H9 (cell line): ENCODE measurements around the gene KCNAB2. TPM values are rescaled to one million over a fixed set of nuclear protein-coding genes. Genes with fewer than 3 reads are reported as not detected.

Experiments
- DNase-seq: peaks from one replicate; pipeline ENCODE4 v3.0.0-alpha.2; 2017
- H2AFZ ChIP-seq: one replicate; pipeline ENCODE4 v1.6.1; 2013; ENCODE audit warnings: mild to moderate bottlenecking, low read length, control low read depth, moderate library complexity
- H2AK5ac ChIP-seq: 2 replicates; pipeline ENCODE4 v1.6.1; 2013; ENCODE audit warnings: low read length, control low read depth, mixed read lengths; ENCODE audit not compliant: insufficient read length
- H2BK120ac ChIP-seq: one replicate; pipeline ENCODE4 v1.6.1; 2013; ENCODE audit warnings: low read depth, mild to moderate bottlenecking, low read length, control low read depth, inconsistent platforms; ENCODE audit not compliant: poor library complexity, severe bottlenecking
- H2BK12ac ChIP-seq: 2 replicates; pipeline ENCODE4 v1.6.1; 2013; ENCODE audit warnings: low read length, control low read depth, mixed read lengths, low read depth; ENCODE audit not compliant: insufficient read length
- H2BK15ac ChIP-seq: 2 replicates; pipeline ENCODE4 v1.6.1; 2013; ENCODE audit warnings: low read depth, low read length, control low read depth
- H2BK20ac ChIP-seq: one replicate; pipeline ENCODE4 v1.6.1; 2013; ENCODE audit warnings: low read depth, mild to moderate bottlenecking, low read length, control low read depth, inconsistent platforms; ENCODE audit not compliant: poor library complexity, severe bottlenecking
- H2BK5ac ChIP-seq: 2 replicates; pipeline ENCODE4 v1.6.1; 2013; ENCODE audit warnings: low read length, control low read depth, mixed read lengths; ENCODE audit not compliant: insufficient read length
- H3K14ac ChIP-seq: 2 replicates; pipeline ENCODE4 v1.6.1; 2013; ENCODE audit warnings: low read length, control low read depth; ENCODE audit not compliant: insufficient read depth
- H3K18ac ChIP-seq: 2 replicates; pipeline ENCODE4 v1.6.1; 2013; ENCODE audit warnings: low read depth, mild to moderate bottlenecking, mixed read lengths, low read length, control low read depth; ENCODE audit not compliant: insufficient read length
- H3K23ac ChIP-seq: 2 replicates; pipeline ENCODE4 v1.6.1; 2013; ENCODE audit warnings: low read length, control low read depth, mixed read lengths, low read depth; ENCODE audit not compliant: insufficient read length
- H3K23me2 ChIP-seq: 2 replicates; pipeline ENCODE4 v1.6.1; 2013; ENCODE audit warnings: low read depth, mild to moderate bottlenecking, mixed read lengths, low read length, control low read depth; ENCODE audit not compliant: insufficient read length, poor library complexity, severe bottlenecking
- H3K27ac ChIP-seq: 2 replicates; pipeline ENCODE4 v1.5.1; 2013; ENCODE audit warnings: low read length, control low read depth, mixed read lengths, low read depth; ENCODE audit not compliant: insufficient read length
- H3K27me3 ChIP-seq: 2 replicates; pipeline ENCODE4 v1.6.1; 2013; ENCODE audit warnings: low read length, control low read depth, inconsistent platforms; ENCODE audit not compliant: insufficient read depth
- H3K4ac ChIP-seq: 2 replicates; pipeline ENCODE4 v1.6.1; 2013; ENCODE audit warnings: low read depth, mild to moderate bottlenecking, control low read depth, inconsistent platforms, low read length, moderate library complexity
- H3K4me1 ChIP-seq: 2 replicates; pipeline ENCODE4 v1.6.1; 2013; ENCODE audit warnings: low read length, control low read depth, inconsistent platforms; ENCODE audit not compliant: insufficient read depth
- H3K4me2 ChIP-seq: 2 replicates; pipeline ENCODE4 v1.6.1; 2013; ENCODE audit warnings: low read length, control low read depth, mixed read lengths; ENCODE audit not compliant: insufficient read length, insufficient read depth
- H3K56ac ChIP-seq: 2 replicates; pipeline ENCODE4 v1.6.1; 2013; ENCODE audit warnings: low read depth, mild to moderate bottlenecking, mixed read lengths, low read length, control low read depth; ENCODE audit not compliant: insufficient read length
- H3K79me1 ChIP-seq: 2 replicates; pipeline ENCODE4 v1.6.1; 2013; ENCODE audit warnings: low read depth, mild to moderate bottlenecking, moderate library complexity, low read length, control low read depth, inconsistent platforms; ENCODE audit not compliant: insufficient read depth, poor library complexity, severe bottlenecking
- H3K79me2 ChIP-seq: 2 replicates; pipeline ENCODE4 v1.6.1; 2013; ENCODE audit warnings: low read length, control low read depth, inconsistent platforms; ENCODE audit not compliant: insufficient read depth
- H3K9ac ChIP-seq: 2 replicates; pipeline ENCODE4 v1.6.1; 2013; ENCODE audit warnings: low read length, control low read depth, mixed read lengths; ENCODE audit not compliant: insufficient read length; ENCODE audit errors: extremely low read depth
- H3K9me3 ChIP-seq: one replicate; pipeline ENCODE4 v1.6.1; 2013; ENCODE audit warnings: low read depth, low read length, inconsistent platforms; ENCODE audit not compliant: control insufficient read depth
- H3T11ph ChIP-seq: one replicate; pipeline ENCODE4 v1.6.1; 2013; ENCODE audit warnings: mild to moderate bottlenecking, low read length, control low read depth, inconsistent platforms
- H4K20me1 ChIP-seq: one replicate; pipeline ENCODE4 v1.6.1; 2013; ENCODE audit not compliant: control insufficient read depth, insufficient read length, insufficient read depth
- H4K5ac ChIP-seq: 2 replicates; pipeline ENCODE4 v1.6.1; 2013; ENCODE audit warnings: low read depth, mild to moderate bottlenecking, mixed read lengths, low read length, control low read depth; ENCODE audit not compliant: insufficient read length
- H4K8ac ChIP-seq: replicated peaks from 2 replicates; pipeline ENCODE4 v1.6.1; 2013; ENCODE audit warnings: low read length, control low read depth, mixed read lengths, low read depth; ENCODE audit not compliant: insufficient read length
- H4K91ac ChIP-seq: 2 replicates; pipeline ENCODE4 v1.6.1; 2013; ENCODE audit warnings: low read depth, mild to moderate bottlenecking, moderate library complexity, mixed read lengths, low read length, control low read depth; ENCODE audit not compliant: insufficient read length
- H3K27ac Mint-ChIP-seq, 3 experiments: 2 replicates in 2 of 3; 3 replicates in 1 of 3; pipeline ENCODE4 v1.8.0; 2020 to 2021; ENCODE audit warnings: mixed read lengths in 3 of 3, mild to moderate bottlenecking in 1 of 3, moderate library complexity in 1 of 3
- H3K27me3 Mint-ChIP-seq: 2 replicates; pipeline ENCODE4 v1.8.0; 2021; ENCODE audit warnings: low read depth, mild to moderate bottlenecking, moderate library complexity, mixed read lengths
- H3K36me3 Mint-ChIP-seq, 3 experiments: 2 replicates in 2 of 3; 3 replicates in 1 of 3; pipeline ENCODE4 v1.8.0; 2020 to 2021; ENCODE audit warnings: low read depth in 3 of 3, mixed read lengths in 3 of 3; ENCODE audit not compliant: insufficient read depth in 1 of 3
- H3K4me1 Mint-ChIP-seq, 2 experiments: 2 replicates each; pipeline ENCODE4 v1.8.0; 2020; ENCODE audit warnings: mixed read lengths in 2 of 2
- H3K4me3 Mint-ChIP-seq, 2 experiments: 2 replicates in 1 of 2; 3 replicates in 1 of 2; pipeline ENCODE4 v1.8.0; 2020 to 2021; ENCODE audit warnings: mild to moderate bottlenecking in 2 of 2, mixed read lengths in 2 of 2, moderate library complexity in 1 of 2
- H3K9me3 Mint-ChIP-seq, 2 experiments: 2 replicates in 1 of 2; 3 replicates in 1 of 2; pipeline ENCODE4 v1.8.0; 2020; ENCODE audit warnings: mild to moderate bottlenecking in 2 of 2, mixed read lengths in 2 of 2, moderate library complexity in 1 of 2
- WGBS: extraction: QIAGEN DNeasy Blood & Tissue Kit; methylation state at CpG from one replicate; pipeline ENCODE4 v1.1.7; 2013; ENCODE audit warnings: missing lambda C conversion rate, low lambda C conversion rate, mixed read lengths; ENCODE audit not compliant: insufficient read length; ENCODE audit errors: extremely low coverage; 5-methylcytosine and 5-hydroxymethylcytosine counted together
- total RNA-seq: library from RNA; stranded (reverse); gene quantifications from 2 replicates; pipeline ENCODE4 v1.2.1, GENCODE V29; 2021
- TF ChIP-seq, protein P1 (sequence below): fragments of 200-600 bp; sonication (generic); conservative IDR thresholded peaks from 3 replicates; pipeline ENCODE4 v1.8.0; 2021; ENCODE audit warnings: antibody characterized with exemption, mild to moderate bottlenecking

The KCNAB2 gene
- total RNA-seq, 1 experiment from 2014 or later, result 8.3 TPM

DNA sequence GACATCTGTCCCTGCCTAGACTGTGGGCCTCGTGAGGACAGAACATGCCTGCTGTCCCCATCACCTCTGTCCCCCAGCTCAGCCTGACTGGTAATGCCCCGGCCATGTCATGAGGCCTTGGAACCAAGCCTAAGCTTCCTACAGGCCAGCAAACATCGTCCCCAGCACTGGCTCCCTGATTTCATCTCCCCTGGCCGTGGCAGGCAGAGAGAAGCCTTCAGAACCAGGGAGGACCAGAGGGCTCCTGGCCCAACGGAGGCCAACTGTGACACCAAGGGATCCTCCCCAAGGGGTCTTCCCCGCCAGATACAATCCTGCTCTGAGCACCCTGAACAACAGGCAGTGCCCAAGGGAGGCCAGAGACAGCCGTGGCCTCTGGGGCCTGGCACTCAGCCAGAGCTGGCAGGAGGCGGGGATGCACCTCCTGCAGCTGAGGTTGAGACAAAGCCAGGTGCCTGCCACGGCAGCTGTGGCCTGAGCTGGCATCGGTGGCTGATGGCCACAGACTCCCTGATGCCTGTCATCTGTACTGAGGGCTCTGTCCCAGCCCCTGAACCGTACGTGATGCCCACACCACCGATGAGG lies 43.6 kb upstream of the KCNAB2 start:
- H2AFZ ChIP-seq, result no peak overlapping the region
- H3K9me3 ChIP-seq, result no peaks in the 10 kb centered on the region
- no peaks in the 10 kb centered on the region for H3K79me2 ChIP-seq
- peaks cover 35% of the 10 kb centered on the region for H3K27me3 Mint-ChIP-seq
- no CpG with 5 or more reads among the region's 13 CpGs for WGBS
- H3K4me1 Mint-ChIP-seq, result peaks cover 26 to 44% of the 10 kb centered on the region in 2 experiments
- TF ChIP-seq, protein P1, sequence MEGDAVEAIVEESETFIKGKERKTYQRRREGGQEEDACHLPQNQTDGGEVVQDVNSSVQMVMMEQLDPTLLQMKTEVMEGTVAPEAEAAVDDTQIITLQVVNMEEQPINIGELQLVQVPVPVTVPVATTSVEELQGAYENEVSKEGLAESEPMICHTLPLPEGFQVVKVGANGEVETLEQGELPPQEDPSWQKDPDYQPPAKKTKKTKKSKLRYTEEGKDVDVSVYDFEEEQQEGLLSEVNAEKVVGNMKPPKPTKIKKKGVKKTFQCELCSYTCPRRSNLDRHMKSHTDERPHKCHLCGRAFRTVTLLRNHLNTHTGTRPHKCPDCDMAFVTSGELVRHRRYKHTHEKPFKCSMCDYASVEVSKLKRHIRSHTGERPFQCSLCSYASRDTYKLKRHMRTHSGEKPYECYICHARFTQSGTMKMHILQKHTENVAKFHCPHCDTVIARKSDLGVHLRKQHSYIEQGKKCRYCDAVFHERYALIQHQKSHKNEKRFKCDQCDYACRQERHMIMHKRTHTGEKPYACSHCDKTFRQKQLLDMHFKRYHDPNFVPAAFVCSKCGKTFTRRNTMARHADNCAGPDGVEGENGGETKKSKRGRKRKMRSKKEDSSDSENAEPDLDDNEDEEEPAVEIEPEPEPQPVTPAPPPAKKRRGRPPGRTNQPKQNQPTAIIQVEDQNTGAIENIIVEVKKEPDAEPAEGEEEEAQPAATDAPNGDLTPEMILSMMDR, result no peak
- no peak overlapping the region for H3T11ph ChIP-seq
- H3K79me1 ChIP-seq, result no peaks in the 10 kb centered on the region
- H2BK20ac ChIP-seq, result no peak overlapping the region
- no peak overlapping the region for H3K27ac Mint-ChIP-seq
- no peak overlapping the region for H4K91ac ChIP-seq
- no peaks in the 10 kb centered on the region for H3K27me3 ChIP-seq
- no peak overlapping the region for H3K56ac ChIP-seq
- no peak overlapping the region for H2BK120ac ChIP-seq
- no peak for DNase-seq
- no peak overlapping the region for H2BK15ac ChIP-seq
- H3K4me3 Mint-ChIP-seq, result no peak overlapping the region
- H4K5ac ChIP-seq, result no peak overlapping the region
- H3K9ac ChIP-seq, result no peak overlapping the region
- no peak overlapping the region for H2BK12ac ChIP-seq
- H3K18ac ChIP-seq, result no peak overlapping the region
- no peak overlapping the region for H2AK5ac ChIP-seq
- H3K4me2 ChIP-seq, result no peak overlapping the region
- H4K8ac ChIP-seq, result no peak overlapping the region
- H3K14ac ChIP-seq, result no peak overlapping the region; the same call in 1 of the 2 replicates
- H3K4ac ChIP-seq, result no peak overlapping the region
- H3K9me3 Mint-ChIP-seq, result no peaks in the 10 kb centered on the region
- H3K4me1 ChIP-seq, result no peaks in the 10 kb centered on the region
- no peak overlapping the region for H3K23ac ChIP-seq
- no peaks in the 10 kb centered on the region for H3K23me2 ChIP-seq
- no peak overlapping the region for H3K27ac ChIP-seq
- no peak overlapping the region for H2BK5ac ChIP-seq
- H4K20me1 ChIP-seq, result no peaks in the 10 kb centered on the region
- H3K36me3 Mint-ChIP-seq, result no peaks in the 10 kb centered on the region
